A549 (cell line): ENCODE results near the gene PPP3CA. TPM values are rescaled to one million over a fixed set of nuclear protein-coding genes. Genes with fewer than 3 reads are reported as not detected.

Experiments used
- ATAC-seq, 2 experiments: fragments of 200-7000 bp in 1 of 2; fragments of >200 bp in 1 of 2; cut with Nextera tagmentation in 1 of 2; cut with Tn5 transposase in 1 of 2; 3 replicates each; pipeline versions ENCODE4 v1.8.0 to v1.9.1; 2018 to 2020; ENCODE audit warnings: mild to moderate bottlenecking in 1 of 2, moderate library complexity in 1 of 2
- CTCF ChIA-PET: fragments of 300-600 bp; sonication (Branson Sonifier 250); formaldehyde crosslinking; extraction: SDS; loops from one replicate; lab custom pipeline; 2021; ENCODE audit warnings: antibody characterized with exemption, inconsistent platforms; lab: Yijun Ruan, JAX
- POLR2A ChIA-PET: fragments of 350-600 bp; formaldehyde crosslinking; extraction: SDS; loops from one replicate; lab custom pipeline; 2021; ENCODE audit warnings: antibody characterized with exemption, inconsistent platforms; lab: Yijun Ruan, JAX
- DNase-seq, 2 experiments: peaks; one replicate each; pipeline versions ENCODE4 v3.0.0 to v3.0.0-alpha.2; 2011 to 2016; ENCODE audit warnings: low read depth in 1 of 2, low spot score in 1 of 2
- FAIRE-seq: peaks from 2 replicates; lab custom pipeline; 2011; peaks lifted over from hg19 to GRCh38; lab: Jason Lieb, UNC
- H3K27ac ChIP-seq, 2 experiments: fragments of >200 bp; sonication (Bioruptor Twin); formaldehyde crosslinking; 3 replicates each; pipeline ENCODE4 v1.5.1; 2016 to 2017
- H3K4me1 ChIP-seq: fragments of >200 bp; sonication (Bioruptor Twin); formaldehyde crosslinking; 3 replicates; pipeline ENCODE4 v1.6.1; 2016
- H3K4me2 ChIP-seq: fragments of >200 bp; sonication (Bioruptor Twin); formaldehyde crosslinking; 3 replicates; pipeline ENCODE4 v1.6.1; 2016
- H3K4me3 ChIP-seq: fragments of >200 bp; sonication (Bioruptor Twin); formaldehyde crosslinking; 3 replicates; pipeline ENCODE4 v1.5.1; 2016
- H3K9me3 ChIP-seq: fragments of >200 bp; sonication (Bioruptor Twin); formaldehyde crosslinking; 3 replicates; pipeline ENCODE4 v1.6.1; 2016
- ATOH8 ChIP-seq: fragments of 250-450 bp; sonication (Bioruptor Pico); IDR thresholded peaks from 2 replicates; pipeline ENCODE4 v1.5.0; 2020; ENCODE audit warnings: low read depth, mild to moderate bottlenecking, moderate library complexity
- CHD4 ChIP-seq: fragments of 200-600 bp; sonication (generic); IDR thresholded peaks from 2 replicates; pipeline ENCODE4 v1.6.1; 2016; ENCODE audit warnings: antibody characterized with exemption, mild to moderate bottlenecking, borderline replicate concordance
- CTCF ChIP-seq: fragments of >200 bp; sonication (Bioruptor Twin); formaldehyde crosslinking; IDR thresholded peaks from 3 replicates; pipeline ENCODE4 v1.5.1; 2016
- EHMT2 ChIP-seq: fragments of 200-600 bp; sonication (generic); IDR thresholded peaks from 2 replicates; pipeline ENCODE4 v1.6.1; 2016; ENCODE audit warnings: antibody characterized with exemption, low read depth, mild to moderate bottlenecking, moderate library complexity
- EP300 ChIP-seq, 2 experiments: fragments of >200 bp; sonication (Bioruptor Twin); formaldehyde crosslinking; IDR thresholded peaks; 2 replicates in 1 of 2; 3 replicates in 1 of 2; pipeline ENCODE4 v1.6.1; 2016 to 2017
- FOSB ChIP-seq: fragments of 250-450 bp; sonication (Bioruptor Pico); IDR thresholded peaks from 2 replicates; pipeline ENCODE4 v1.5.0; 2020; ENCODE audit warnings: mild to moderate bottlenecking, moderate library complexity
- GATA3 ChIP-seq: IDR thresholded peaks from 2 replicates; pipeline ENCODE4 v1.6.1; 2012; ENCODE audit warnings: borderline replicate concordance
- HOXA7 ChIP-seq: fragments of 250-450 bp; sonication (Bioruptor Pico); IDR thresholded peaks from 2 replicates; pipeline ENCODE4 v1.5.0; 2020; ENCODE audit warnings: mild to moderate bottlenecking, moderate library complexity
- HOXB13 ChIP-seq: fragments of 250-450 bp; sonication (Bioruptor Pico); IDR thresholded peaks from 2 replicates; pipeline ENCODE4 v1.5.0; 2020; ENCODE audit warnings: low read depth, mild to moderate bottlenecking, moderate library complexity
- HOXB5 ChIP-seq: fragments of 250-450 bp; sonication (Bioruptor Pico); IDR thresholded peaks from 2 replicates; pipeline ENCODE4 v1.5.0; 2020; ENCODE audit warnings: mild to moderate bottlenecking, moderate library complexity
- JUN ChIP-seq, 2 experiments: fragments of >200 bp; sonication (Bioruptor Twin); formaldehyde crosslinking; IDR thresholded peaks; 2 replicates in 1 of 2; 3 replicates in 1 of 2; pipeline ENCODE4 v1.6.1; 2016 to 2017
- JUNB ChIP-seq: fragments of >200 bp; sonication (Bioruptor Twin); formaldehyde crosslinking; IDR thresholded peaks from 2 replicates; pipeline ENCODE4 v1.6.1; 2016
- KDM1A ChIP-seq: fragments of 200-600 bp; sonication (generic); IDR thresholded peaks from 2 replicates; pipeline ENCODE4 v1.6.1; 2016; ENCODE audit warnings: low read depth, mild to moderate bottlenecking
- KDM5A ChIP-seq: fragments of 200-600 bp; sonication (generic); IDR thresholded peaks from 2 replicates; pipeline ENCODE4 v1.6.1; 2016; ENCODE audit warnings: antibody characterized with exemption, mild to moderate bottlenecking
- MAFK ChIP-seq: fragments of 450-650 bp; IDR thresholded peaks from 2 replicates; pipeline ENCODE4 v1.6.1; 2014; ENCODE audit not compliant: partially characterized antibody
- MYC ChIP-seq: IDR thresholded peaks from 2 replicates; pipeline ENCODE4 v1.6.1; 2012; ENCODE audit warnings: mild to moderate bottlenecking, inconsistent platforms, low read length, improper control_type of control experiment, borderline replicate concordance
- NFE2L2 ChIP-seq: fragments of 150-350 bp; conservative IDR thresholded peaks from 2 replicates; pipeline ENCODE4 v1.6.1; 2014; ENCODE audit warnings: low read length
- PHF8 ChIP-seq: fragments of 200-600 bp; sonication (generic); IDR thresholded peaks from 2 replicates; pipeline ENCODE4 v1.6.1; 2016; ENCODE audit warnings: low read depth, mild to moderate bottlenecking, antibody characterized with exemption, moderate library complexity, borderline replicate concordance
- POLR2A ChIP-seq: IDR thresholded peaks from 2 replicates; pipeline ENCODE4 v1.6.1; 2012; ENCODE audit warnings: mild to moderate bottlenecking, low read length
- POLR2AphosphoS2 ChIP-seq: conservative IDR thresholded peaks from 2 replicates; pipeline ENCODE4 v1.6.1; 2012; ENCODE audit warnings: low read length, improper control_type of control experiment, inconsistent platforms
- RARB ChIP-seq: fragments of 250-450 bp; sonication (Bioruptor Pico); IDR thresholded peaks from 2 replicates; pipeline ENCODE4 v1.8.0; 2021; ENCODE audit warnings: mild to moderate bottlenecking, moderate library complexity
- ZC3H11A ChIP-seq: fragments of 450-650 bp; IDR thresholded peaks from 2 replicates; pipeline ENCODE4 v1.6.1; 2014; ENCODE audit warnings: antibody characterized with exemption, mild to moderate bottlenecking
- ZFP36 ChIP-seq: fragments of 450-650 bp; IDR thresholded peaks from 2 replicates; pipeline ENCODE4 v1.6.1; 2014; ENCODE audit warnings: borderline replicate concordance; ENCODE audit not compliant: partially characterized antibody
- ZNF302 ChIP-seq: fragments of 250-450 bp; sonication (Bioruptor Pico); IDR thresholded peaks from 2 replicates; pipeline ENCODE4 v1.9.0; 2021; ENCODE audit warnings: inconsistent platforms, mild to moderate bottlenecking, moderate library complexity
- WGBS: methylation state at CpG from one replicate; pipeline ENCODE4 v1.1.6; 2017; ENCODE audit errors: missing lambda C conversion rate; 5-methylcytosine and 5-hydroxymethylcytosine counted together
- polyA plus RNA-seq, 4 experiments: library from polyadenylated mRNA; depleted of rRNA in 3 of 4; stranded (reverse); fragments of >200 nt; fragmentation: RNase III in 1 of 4; extraction: RNeasy Plus Mini Kit Qiagen cat#74134 plus additional on column Dnase treatment in 1 of 4; gene quantifications; 2 replicates in 3 of 4; 3 replicates in 1 of 4; pipeline ENCODE4 v1.2.3, GENCODE V29; 2011 to 2017

Gene PPP3CA
- polyA plus RNA-seq, 2 of the 4 experiments (the other 2 are of a cell fraction) = 21.4 to 42.4 TPM

GRCh38 chr4:101259876-101260275 is 87.5 kb downstream of the PPP3CA start:
- DNase-seq (no peak), ATAC-seq (no peak)

GRCh38 chr4:101258883-101259282 is 88.4 kb downstream of the PPP3CA start:
- ATAC-seq (no peak), FAIRE-seq (no peak)
- no peaks in the 10 kb centered on the region for H3K9me3 ChIP-seq
- WGBS = 79% methylated on average over 2 of the region's 2 CpGs
- H3K4me2 ChIP-seq = no peak overlapping the region
- no peak overlapping the region for H3K4me3 ChIP-seq
- peaks cover 31% of the 10 kb centered on the region for H3K4me1 ChIP-seq
- ChIA-PET POLR2A (no interaction called here), CTCF (interaction anchor here (0.6 kb wide), 1 partner anchor 239 kb away, joined by 4 read pairs; no protein-coding TSS in a partner anchor)
- no peak overlapping the region for H3K27ac ChIP-seq
- TF ChIP-seq KDM5A (no peak), KDM1A (no peak), CHD4 (no peak), GATA3 (no peak), JUN (IDR thresholded peaks at IDR 0.05) (no peak), EHMT2 (no peak), RARB (CRISPR knock-in tag) (no peak), HOXB5 (no peak)
- TF ChIP-seq, all 56 proteins: peak for 0
- DNase-seq = no peak

More at GRCh38 chr4:101259876-101260275, 87.5 kb downstream of the PPP3CA start:
- 91% methylated on average over 4 of the region's 4 CpGs for WGBS
- TF ChIP-seq CTCF = no peak
- no peak for TF ChIP-seq ZC3H11A
- no peak for TF ChIP-seq PHF8
- no peak for TF ChIP-seq EP300 (IDR thresholded peaks at IDR 0.05)
- TF ChIP-seq ZFP36 = no peak
- TF ChIP-seq MYC = no peak
- no peak for TF ChIP-seq HOXA7 (CRISPR knock-in tag)
- no peak for TF ChIP-seq HOXB5
- TF ChIP-seq ZNF302 (CRISPR knock-in tag) = no peak
- no peak for TF ChIP-seq HOXB13 (CRISPR knock-in tag)
- TF ChIP-seq ATOH8 (CRISPR knock-in tag) = no peak
- TF ChIP-seq POLR2A = no peak
- TF ChIP-seq NFE2L2 = no peak
- no peak for TF ChIP-seq KDM5A
- no peak for TF ChIP-seq MAFK
- no peaks in the 10 kb centered on the region for H3K9me3 ChIP-seq
- no peak overlapping the region for H3K4me2 ChIP-seq
- H3K4me3 ChIP-seq = no peak overlapping the region
- ChIA-PET CTCF (no interaction called here), POLR2A (no interaction called here)
- no peak overlapping the region for H3K27ac ChIP-seq
- no peak for FAIRE-seq
- H3K4me1 ChIP-seq = peaks cover 41% of the 10 kb centered on the region

GRCh38 chr4:101256222-101256621 is 91.1 kb downstream of the PPP3CA start:
- TF ChIP-seq GATA3 (peak; percentile 18; the same call in 1 of the 2 replicates), FOSB (CRISPR knock-in tag) (no peak), CTCF (no peak), POLR2AphosphoS2 (no peak), PHF8 (no peak), JUNB (no peak)
- no peak; a peak in 1 of 6 replicates for ATAC-seq
- Histone ChIP-seq H3K4me3 (no peak overlapping the region), H3K9me3 (no peaks in the 10 kb centered on the region), H3K4me2 (no peak overlapping the region), H3K4me1 (peaks cover 10% of the 10 kb centered on the region), H3K27ac (no peak overlapping the region)
- no peak for DNase-seq
- ChIA-PET CTCF (no interaction called here), POLR2A (no interaction called here)
- FAIRE-seq = no peak
